Renal cortex interstitium (tissue), 15 donors: ENCODE results near the gene UROD. TPM values are rescaled to one million over a fixed set of nuclear protein-coding genes. Genes with fewer than 3 reads are reported as not detected.
"Not testable (repeated sequence)": the region's sequence is repeated elsewhere in the genome, so short reads cannot be mapped to it uniquely, and the experiment has no call there.

Experiments
- DNase-seq, 11 donors: peaks; one replicate each; pipeline ENCODE4 v3.0.0-alpha.2; 2013; ENCODE audit warnings: low read depth in 9 of 11, low spot score in 4 of 11; ENCODE audit errors: extremely low read depth in 1 of 11
- long read RNA-seq, 16 experiments: transcript quantifications; one replicate each; lab custom pipeline, GENCODE V29; 2026
- polyA plus RNA-seq, 3 donors: library from polyadenylated mRNA; unstranded; fragments of 120-200 nt; gene quantifications; one replicate each; pipeline ENCODE4 v1.2.1, GENCODE V29; 2013; ENCODE audit not compliant: insufficient read length in 3 of 3

UROD gene
- polyA plus RNA-seq: 100 to 1,000 TPM; 102 to 106 (median 105) TPM
- long read RNA-seq, donor 1, transcript UROD-201 (10 exons, 1,300 nt): major isoform, 25 of 49 reads
- long read RNA-seq, donor 1, transcript UROD-210 (2 exons, 524 nt): minor isoform, 16 of 49 reads
- long read RNA-seq, donor 1, partial matches to known transcripts: 5 of 49 reads
- long read RNA-seq, donor 1, other reads (novel, unspliced or antisense): 0 of 49 reads
- long read RNA-seq, donor 2, transcript UROD-210 (2 exons, 524 nt): minor isoform, 15 of 55 reads
- long read RNA-seq, donor 2, transcript UROD-201 (10 exons, 1,300 nt): major isoform, 26 of 55 reads
- long read RNA-seq, donor 2, partial matches to known transcripts: 11 of 55 reads
- long read RNA-seq, donor 2, other reads (novel, unspliced or antisense): 0 of 55 reads
- long read RNA-seq, donor 3, transcript UROD-210 (2 exons, 524 nt): minor isoform, 29 of 104 reads
- long read RNA-seq, donor 3, transcript UROD-201 (10 exons, 1,300 nt): major isoform, 46 of 104 reads
- long read RNA-seq, donor 3, partial matches to known transcripts: 14 of 104 reads
- long read RNA-seq, donor 3, other reads (novel, unspliced or antisense): 7 of 104 reads
- long read RNA-seq, donor 4, transcript UROD-201 (10 exons, 1,300 nt): minor isoform, 27 of 75 reads
- long read RNA-seq, donor 4, transcript UROD-210 (2 exons, 524 nt): major isoform, 32 of 75 reads
- long read RNA-seq, donor 4, partial matches to known transcripts: 14 of 75 reads
- long read RNA-seq, donor 4, other reads (novel, unspliced or antisense): 0 of 75 reads
- long read RNA-seq, donor 5: 0 reads
- long read RNA-seq, donor 6, transcript UROD-201 (10 exons, 1,300 nt): minor isoform, 16 of 68 reads
- long read RNA-seq, donor 6, transcript UROD-210 (2 exons, 524 nt): major isoform, 28 of 68 reads
- long read RNA-seq, donor 6, partial matches to known transcripts: 21 of 68 reads
- long read RNA-seq, donor 6, other reads (novel, unspliced or antisense): 0 of 68 reads
- long read RNA-seq, donor 7, transcript UROD-210 (2 exons, 524 nt): major isoform, 42 of 75 reads
- long read RNA-seq, donor 7, transcript UROD-201 (10 exons, 1,300 nt): minor isoform, 31 of 75 reads
- long read RNA-seq, donor 7, partial matches to known transcripts: 0 of 75 reads
- long read RNA-seq, donor 7, other reads (novel, unspliced or antisense): 0 of 75 reads
- long read RNA-seq, donor 8, transcript UROD-201 (10 exons, 1,300 nt): minor isoform, 40 of 149 reads
- long read RNA-seq, donor 8, transcript UROD-210 (2 exons, 524 nt): major isoform, 65 of 149 reads
- long read RNA-seq, donor 8, partial matches to known transcripts: 34 of 149 reads
- long read RNA-seq, donor 8, other reads (novel, unspliced or antisense): 5 of 149 reads
- long read RNA-seq, donor 9, transcript UROD-201 (10 exons, 1,300 nt): minor isoform, 31 of 80 reads
- long read RNA-seq, donor 9, transcript UROD-210 (2 exons, 524 nt): major isoform, 41 of 80 reads
- long read RNA-seq, donor 9, partial matches to known transcripts: 0 of 80 reads
- long read RNA-seq, donor 9, other reads (novel, unspliced or antisense): 5 of 80 reads
- long read RNA-seq, donor 10, transcript UROD-210 (2 exons, 524 nt): major isoform, 55 of 93 reads
- long read RNA-seq, donor 10, transcript UROD-201 (10 exons, 1,300 nt): minor isoform, 25 of 93 reads
- long read RNA-seq, donor 10, partial matches to known transcripts: 8 of 93 reads
- long read RNA-seq, donor 10, other reads (novel, unspliced or antisense): 0 of 93 reads
- long read RNA-seq, donor 11, transcript UROD-210 (2 exons, 524 nt): major isoform, 31 of 55 reads
- long read RNA-seq, donor 11, transcript UROD-201 (10 exons, 1,300 nt): minor isoform, 18 of 55 reads
- long read RNA-seq, donor 11, partial matches to known transcripts: 5 of 55 reads
- long read RNA-seq, donor 11, other reads (novel, unspliced or antisense): 0 of 55 reads
- long read RNA-seq, donor 12, transcript UROD-210 (2 exons, 524 nt): minor isoform, 12 of 28 reads
- long read RNA-seq, donor 12, transcript UROD-201 (10 exons, 1,300 nt): major isoform, 14 of 28 reads
- long read RNA-seq, donor 12, partial matches to known transcripts: 0 of 28 reads
- long read RNA-seq, donor 12, other reads (novel, unspliced or antisense): 0 of 28 reads
- long read RNA-seq, donor 13, transcript UROD-201 (10 exons, 1,300 nt): major isoform, 48 of 144 reads
- long read RNA-seq, donor 13, transcript UROD-210 (2 exons, 524 nt): minor isoform, 42 of 144 reads
- long read RNA-seq, donor 13, transcript UROD-212 (4 exons, 934 nt): minor isoform, 7 of 144 reads
- long read RNA-seq, donor 13, partial matches to known transcripts: 40 of 144 reads
- long read RNA-seq, donor 13, other reads (novel, unspliced or antisense): 5 of 144 reads
- long read RNA-seq, donor 14, transcript UROD-210 (2 exons, 524 nt): major isoform, 31 of 74 reads
- long read RNA-seq, donor 14, transcript UROD-201 (10 exons, 1,300 nt): major isoform, 31 of 74 reads
- long read RNA-seq, donor 14, partial matches to known transcripts: 5 of 74 reads
- long read RNA-seq, donor 14, other reads (novel, unspliced or antisense): 0 of 74 reads
- long read RNA-seq, donor 15, transcript UROD-201 (10 exons, 1,300 nt): major isoform, 11 of 21 reads
- long read RNA-seq, donor 15, transcript UROD-210 (2 exons, 524 nt): minor isoform, 9 of 21 reads
- long read RNA-seq, donor 15, partial matches to known transcripts: 0 of 21 reads
- long read RNA-seq, donor 15, other reads (novel, unspliced or antisense): 0 of 21 reads
- long read RNA-seq, donor 16, transcript UROD-212 (4 exons, 934 nt): minor isoform, 7 of 180 reads
- long read RNA-seq, donor 16, transcript UROD-210 (2 exons, 524 nt): major isoform, 72 of 180 reads
- long read RNA-seq, donor 16, transcript UROD-201 (10 exons, 1,300 nt): minor isoform, 70 of 180 reads
- long read RNA-seq, donor 16, partial matches to known transcripts: 21 of 180 reads
- long read RNA-seq, donor 16, other reads (novel, unspliced or antisense): 6 of 180 reads

DNA sequence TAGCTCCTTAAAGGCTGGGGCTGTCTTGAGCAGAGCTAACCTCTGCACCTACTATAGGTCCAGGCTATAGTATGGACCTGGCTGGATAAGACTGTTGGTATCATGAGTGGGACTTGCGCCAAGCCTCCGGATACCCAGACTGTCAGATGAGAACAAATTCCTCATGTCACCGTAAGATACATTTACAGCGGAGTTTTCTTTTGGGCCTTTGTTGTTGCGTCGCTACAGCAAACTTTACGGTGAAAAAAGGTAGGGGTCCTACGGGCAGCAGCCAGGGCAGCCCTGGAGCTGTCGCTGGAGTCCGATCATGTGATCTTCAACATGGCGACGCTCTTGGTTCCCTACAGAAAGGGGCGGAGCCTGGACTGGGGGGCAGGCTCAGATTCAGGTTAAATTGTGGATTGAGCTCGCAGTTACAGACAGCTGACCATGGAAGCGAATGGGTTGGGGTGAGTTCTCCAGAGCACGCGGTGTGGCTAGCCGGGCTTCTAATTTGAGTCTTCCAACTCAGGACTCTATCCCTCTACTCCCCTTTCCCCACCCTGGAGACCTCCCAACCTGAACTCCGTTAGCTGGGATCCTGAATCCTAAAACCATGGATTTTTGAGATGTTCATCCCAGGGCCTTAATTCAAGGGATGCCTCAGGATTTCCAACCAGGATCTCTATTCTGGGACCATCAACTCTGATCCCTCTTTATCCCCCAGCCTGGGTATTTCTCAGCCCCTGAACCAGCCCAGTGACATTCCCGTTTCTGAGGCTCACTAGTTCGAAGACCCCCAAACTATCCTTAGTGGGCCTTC is at the start of gene UROD:
Gene UROD, plus strand, starts transcription at position 418 of the 802 bp plus-strand sequence. Its CDS starts 12 bp downstream, at position 430.
- peak; percentile 80 to 96 (median 91) for DNase-seq

- no peak for DNase-seq
These were observed 49.3 kb upstream of the UROD start for GRCh38 chr1:44962729-44963128.

DNA sequence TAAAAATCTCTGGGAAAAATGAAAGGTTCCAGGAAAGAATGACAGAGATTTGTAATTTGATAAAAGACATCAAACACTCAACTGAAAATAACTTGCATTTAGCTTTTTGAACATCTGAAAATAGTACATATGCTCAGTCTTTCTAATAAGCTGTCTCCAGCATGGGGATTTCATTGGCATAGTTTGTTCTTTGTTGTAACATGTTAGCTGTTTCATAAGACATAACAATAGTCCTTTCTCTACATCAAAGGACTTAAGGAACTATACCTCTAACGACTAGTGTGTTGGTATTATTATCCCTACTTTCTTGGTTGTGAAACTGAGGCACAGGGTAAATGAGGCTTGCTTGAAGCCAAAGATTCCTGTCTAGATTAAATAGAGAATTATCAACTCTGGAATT is 47.7 kb upstream of the UROD start:
- no peak for DNase-seq

DNA sequence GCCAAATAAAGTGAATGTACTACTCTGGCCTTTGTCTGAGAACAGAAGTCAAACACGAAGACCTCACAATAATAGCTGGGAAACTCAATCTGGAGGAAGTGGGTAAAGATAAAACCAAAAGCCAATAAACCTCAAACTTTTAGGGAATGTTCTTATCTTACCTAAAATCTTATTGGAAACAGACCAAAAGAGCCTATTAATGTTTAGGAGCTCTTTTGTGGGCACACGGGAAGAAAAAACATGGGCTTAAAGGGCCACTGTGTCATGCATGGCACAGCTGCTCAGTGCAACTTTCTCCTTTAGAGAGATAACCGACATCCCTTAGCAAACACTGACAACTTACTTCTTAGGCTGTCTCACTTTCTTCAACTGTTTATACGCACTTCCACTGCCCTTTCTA is 41.7 kb upstream of the UROD start:
- no peak for DNase-seq

- no peak for DNase-seq
These were observed 38.4 kb upstream of the UROD start for GRCh38 chr1:44973645-44974044.

DNA sequence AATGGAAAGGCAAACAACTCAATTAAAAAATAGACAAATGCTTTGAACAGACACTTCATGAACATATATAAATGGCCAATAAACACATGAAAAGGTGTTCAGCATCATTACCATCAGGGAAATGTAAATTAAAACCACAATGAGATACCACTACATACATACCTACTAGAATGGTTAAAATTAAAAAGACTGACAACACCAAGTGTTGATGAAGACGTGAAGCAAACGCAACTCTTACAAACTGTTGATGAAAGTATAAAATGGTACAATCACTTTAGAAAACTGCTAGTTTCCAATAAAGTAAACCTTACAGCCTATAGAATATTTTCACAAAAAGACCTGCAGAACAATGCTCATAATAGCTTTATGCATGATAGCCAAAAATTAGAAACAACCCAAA is 35.8 kb upstream of the UROD start:
- no peak for DNase-seq

DNA sequence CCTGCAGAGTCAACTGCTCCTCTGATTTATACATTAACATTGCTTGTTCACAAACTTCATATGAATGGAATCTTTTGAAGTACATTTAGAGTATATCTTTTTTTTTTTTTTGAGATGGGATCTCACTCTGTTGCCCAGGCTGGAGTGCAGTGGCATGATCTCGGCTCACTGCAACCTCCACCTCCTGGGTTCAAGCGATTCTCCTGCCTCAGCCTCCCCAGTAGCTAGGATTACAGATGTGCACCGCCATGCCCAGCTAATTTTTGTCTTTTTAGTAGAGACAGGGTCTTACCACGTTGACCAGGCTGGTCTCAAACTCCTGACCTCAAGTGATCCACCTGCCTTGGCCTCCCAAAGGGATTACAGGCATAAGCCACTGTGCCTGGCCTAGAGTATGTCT is 34.7 kb upstream of the UROD start:
- DNase-seq: not testable (repeated sequence)

DNA sequence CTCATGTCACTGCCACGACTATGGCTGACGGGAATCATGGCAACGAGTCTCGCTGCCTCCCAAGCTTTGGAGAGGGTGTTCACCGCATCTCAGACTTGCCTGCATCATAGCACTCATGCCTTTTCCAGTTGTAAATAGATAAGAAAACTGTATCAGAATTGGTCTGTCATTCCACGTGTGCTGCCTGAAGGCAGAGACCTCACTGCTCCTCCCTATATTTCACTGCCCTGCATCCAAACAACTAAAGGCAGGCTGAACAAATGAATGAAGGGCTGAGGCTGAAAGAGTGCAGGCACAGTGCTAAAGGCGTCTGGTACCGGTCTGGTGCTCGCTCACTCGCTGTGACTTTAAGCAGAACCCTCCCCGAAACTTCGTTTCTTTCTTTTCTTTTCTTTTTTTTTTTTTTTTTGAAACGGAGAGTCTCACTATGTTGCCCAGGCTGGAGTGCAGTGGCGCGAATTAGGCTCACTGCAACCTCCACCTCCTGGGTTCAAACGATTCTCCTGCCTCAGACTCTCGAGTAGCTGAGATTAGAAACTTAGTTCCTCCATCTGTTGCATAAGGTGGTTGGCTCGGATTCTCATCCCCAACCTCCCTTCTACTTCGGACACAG is 26.2 kb upstream of the UROD start:
- no peak for DNase-seq

DNA sequence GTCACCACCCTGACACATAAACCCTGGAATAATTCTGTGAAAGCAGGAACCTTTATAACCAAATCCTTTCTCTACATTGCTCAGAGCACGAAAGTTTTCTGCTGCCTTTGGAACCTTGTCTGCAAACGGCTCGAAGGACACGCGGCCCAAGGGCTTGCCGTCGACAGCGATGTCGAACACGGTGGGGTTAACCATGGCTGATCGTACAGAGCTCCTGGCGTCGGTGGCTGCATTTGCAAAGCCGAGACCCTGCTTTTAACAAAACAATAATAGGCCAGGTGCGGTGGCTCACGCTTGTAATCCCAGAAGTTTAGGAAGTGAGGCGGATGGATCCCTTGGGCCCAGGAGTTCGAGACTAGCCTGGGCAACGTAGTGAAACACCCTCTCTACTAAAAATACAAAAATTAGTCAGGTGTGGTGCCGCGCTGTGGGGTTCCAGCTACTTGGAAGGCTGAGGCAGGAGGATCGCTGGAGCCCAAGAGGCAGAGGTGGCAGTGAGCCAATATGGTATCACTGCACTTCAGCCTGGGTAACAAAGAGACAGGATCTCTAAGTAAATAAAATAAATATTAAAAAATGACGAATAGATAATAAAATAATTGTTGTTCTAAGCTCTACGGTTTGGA is 23.4 kb upstream of the UROD start:
- no peak for DNase-seq

GRCh38 chr1:44994309-44994898 is 17.6 kb upstream of the UROD start:
- no peak for DNase-seq

DNA sequence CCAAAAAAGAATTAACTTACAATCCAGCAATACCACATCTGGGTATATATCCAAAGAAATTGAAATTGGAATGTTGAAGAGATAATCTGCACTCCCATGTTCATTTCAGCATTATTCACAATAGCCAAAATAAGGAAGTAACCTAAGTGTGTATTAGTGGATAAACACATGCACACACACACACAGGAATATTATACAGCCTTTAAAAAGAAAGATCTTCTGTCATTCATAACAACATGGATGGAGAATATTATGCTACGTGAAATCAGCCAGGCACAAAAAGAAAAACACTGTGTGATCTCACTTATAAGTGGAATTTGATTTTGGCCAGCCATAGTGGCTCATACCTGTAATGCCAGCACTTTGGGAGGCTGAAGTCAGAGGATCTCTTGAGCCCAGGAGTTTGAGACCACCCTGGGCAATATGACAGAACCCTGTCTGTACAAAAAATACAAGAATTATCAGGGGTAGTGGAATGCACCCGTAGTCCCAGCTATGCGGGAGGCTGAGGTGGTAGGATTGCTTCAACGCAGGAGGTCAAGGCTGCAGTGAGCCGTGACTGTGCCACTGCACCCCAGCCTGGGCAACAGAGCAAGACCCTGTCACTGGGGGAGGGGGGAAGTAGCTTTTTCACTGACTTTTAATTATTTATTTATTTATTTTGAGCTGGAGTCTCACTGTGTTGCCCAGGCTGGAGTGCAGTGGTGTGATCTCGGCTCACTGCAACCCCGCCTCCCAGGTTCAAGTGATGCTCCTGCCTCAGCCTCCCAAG is 16.4 kb upstream of the UROD start:
- no peak for DNase-seq

DNA sequence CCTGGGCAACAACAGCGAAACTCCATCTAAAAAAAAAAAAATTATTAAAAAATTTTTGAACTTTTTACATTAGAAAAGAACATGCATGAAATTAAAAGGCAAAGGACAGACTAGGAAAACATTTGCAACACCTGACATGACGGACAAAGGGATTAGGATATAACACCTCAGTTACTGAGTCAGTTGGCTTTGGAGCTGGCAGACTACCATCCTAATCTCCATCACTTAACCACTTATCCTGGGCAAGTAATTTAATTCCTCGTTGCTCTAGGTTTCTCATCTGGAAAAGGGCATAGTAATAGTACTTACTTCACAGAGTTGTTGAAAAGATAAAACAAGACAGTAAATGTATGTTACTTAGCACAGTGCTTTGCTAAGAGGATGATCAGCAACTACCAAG is 12.8 kb upstream of the UROD start:
- no peak for DNase-seq

GRCh38 chr1:45001011-45001481 is 11.0 kb upstream of the UROD start:
- no peak for DNase-seq
